Astrocyte (in vitro differentiated cells and primary cell): Measurements from ENCODE around the gene ASB10. TPM values are rescaled to one million over a fixed set of nuclear protein-coding genes. Genes with fewer than 3 reads are reported as not detected.

ENCODE experiments used
- DNase-seq: peaks from one replicate; pipeline ENCODE4 v3.0.0-alpha.2; 2010; ENCODE audit warnings: low read depth
- FAIRE-seq: peaks from 2 replicates; lab custom pipeline; 2011; peaks lifted over from hg19 to GRCh38; lab: Jason Lieb, UNC
- H2AFZ ChIP-seq: 2 replicates; pipeline ENCODE4 v1.6.0; 2012; ENCODE audit warnings: low read depth, low read length, inconsistent platforms
- H3K27ac ChIP-seq: 2 replicates; pipeline ENCODE4 v1.5.1; 2011; ENCODE audit warnings: low read depth, low read length, inconsistent platforms
- H3K27me3 ChIP-seq: 2 replicates; pipeline ENCODE4 v1.6.0; 2011; ENCODE audit warnings: low read length, inconsistent platforms; ENCODE audit not compliant: insufficient read depth
- H3K36me3 ChIP-seq: 2 replicates; pipeline ENCODE4 v1.5.1; 2011; ENCODE audit warnings: low read length, inconsistent platforms; ENCODE audit not compliant: insufficient read depth
- H3K4me1 ChIP-seq: 2 replicates; pipeline ENCODE4 v1.5.1; 2011; ENCODE audit warnings: low read length, inconsistent platforms; ENCODE audit not compliant: insufficient read depth
- H3K4me2 ChIP-seq: 2 replicates; pipeline ENCODE4 v1.6.0; 2012; ENCODE audit warnings: low read length, inconsistent platforms
- H3K4me3 ChIP-seq: 2 replicates; pipeline ENCODE4 v1.5.1; 2011; ENCODE audit warnings: low read depth, mild to moderate bottlenecking, low read length, inconsistent platforms; ENCODE audit not compliant: insufficient read depth
- H3K79me2 ChIP-seq: 2 replicates; pipeline ENCODE4 v1.6.0; 2012; ENCODE audit warnings: mild to moderate bottlenecking, low read length, inconsistent platforms; ENCODE audit not compliant: insufficient read depth
- H3K9ac ChIP-seq: 2 replicates; pipeline ENCODE4 v1.6.0; 2012; ENCODE audit warnings: mild to moderate bottlenecking, low read length, inconsistent platforms
- H3K9me3 ChIP-seq: 2 replicates; pipeline ENCODE4 v1.5.1; 2012; ENCODE audit warnings: low read depth, mild to moderate bottlenecking, low read length, inconsistent platforms; ENCODE audit not compliant: insufficient read depth
- H4K20me1 ChIP-seq: 2 replicates; pipeline ENCODE4 v1.6.0; 2012; ENCODE audit warnings: low read length, inconsistent platforms; ENCODE audit not compliant: insufficient read depth
- H3K27ac Mint-ChIP-seq: one replicate; pipeline ENCODE4 v1.8.0; 2021; ENCODE audit warnings: mild to moderate bottlenecking, mixed read lengths; ENCODE audit not compliant: unreplicated experiment
- H3K27me3 Mint-ChIP-seq: one replicate; pipeline ENCODE4 v1.8.0; 2021; ENCODE audit warnings: low read depth, mixed read lengths; ENCODE audit not compliant: unreplicated experiment
- H3K36me3 Mint-ChIP-seq: one replicate; pipeline ENCODE4 v1.8.0; 2021; ENCODE audit warnings: low read depth, mixed read lengths; ENCODE audit not compliant: unreplicated experiment
- H3K4me1 Mint-ChIP-seq: one replicate; pipeline ENCODE4 v1.8.0; 2021; ENCODE audit warnings: low read depth, mixed read lengths; ENCODE audit not compliant: unreplicated experiment
- H3K4me3 Mint-ChIP-seq: one replicate; pipeline ENCODE4 v1.8.0; 2021; ENCODE audit warnings: mild to moderate bottlenecking, moderate library complexity, mixed read lengths; ENCODE audit not compliant: unreplicated experiment
- H3K9me3 Mint-ChIP-seq: one replicate; pipeline ENCODE4 v1.8.0; 2021; ENCODE audit warnings: mild to moderate bottlenecking, mixed read lengths; ENCODE audit not compliant: unreplicated experiment
- CTCF ChIP-seq: IDR thresholded peaks from 2 replicates; pipeline ENCODE4 v1.5.1; 2011; ENCODE audit warnings: low read depth, mild to moderate bottlenecking, inconsistent platforms, low read length, moderate library complexity; ENCODE audit not compliant: insufficient read depth
- EZH2 ChIP-seq: IDR thresholded peaks from 2 replicates; pipeline ENCODE4 v1.6.1; 2012; ENCODE audit warnings: mild to moderate bottlenecking, low read length, inconsistent platforms; ENCODE audit not compliant: insufficient read depth
- total RNA-seq: library from RNA; stranded (reverse); gene quantifications from 2 replicates; pipeline ENCODE4 v1.2.1, GENCODE V29; 2021

ASB10 gene
- total RNA-seq, 1 donor from 2014 or later = not detected

- Histone ChIP-seq H2AFZ (no peak overlapping the region), H3K27ac (no peak overlapping the region), H3K4me2 (no peak overlapping the region), H3K9ac (no peak overlapping the region), H3K36me3 (peaks cover 12% of the 10 kb centered on the region), H3K9me3 (no peaks in the 10 kb centered on the region), H3K27me3 (no peaks in the 10 kb centered on the region), H3K79me2 (no peaks in the 10 kb centered on the region), H4K20me1 (peaks cover 39% of the 10 kb centered on the region), H3K4me3 (no peak overlapping the region), H3K4me1 (no peaks in the 10 kb centered on the region)
- H3K4me1 Mint-ChIP-seq = no peaks in the 10 kb centered on the region
- DNase-seq (no peak), FAIRE-seq (no peak)
- no peaks in the 10 kb centered on the region for H3K27me3 Mint-ChIP-seq
- peaks cover 23% of the 10 kb centered on the region for H3K36me3 Mint-ChIP-seq
- H3K4me3 Mint-ChIP-seq = no peak overlapping the region
- H3K27ac Mint-ChIP-seq = no peak overlapping the region
- H3K9me3 Mint-ChIP-seq = no peaks in the 10 kb centered on the region
- TF ChIP-seq EZH2 (no peak), CTCF (no peak)
Measured at GRCh38 chr7:151139791-151140190, 47.3 kb downstream of the ASB10 start.

GRCh38 chr7:151139071-151139790 is 47.8 kb downstream of the ASB10 start:
- DNase-seq (no peak), FAIRE-seq (no peak)
- Histone ChIP-seq H3K79me2 (no peaks in the 10 kb centered on the region), H3K4me1 (no peaks in the 10 kb centered on the region), H3K9ac (no peak overlapping the region), H3K9me3 (no peaks in the 10 kb centered on the region), H2AFZ (no peak overlapping the region), H3K27ac (no peak overlapping the region), H3K36me3 (peaks cover 12% of the 10 kb centered on the region), H4K20me1 (peaks cover 39% of the 10 kb centered on the region), H3K27me3 (no peaks in the 10 kb centered on the region), H3K4me3 (no peak overlapping the region), H3K4me2 (no peak overlapping the region)
- TF ChIP-seq CTCF (no peak), EZH2 (no peak)
- Mint-ChIP-seq H3K36me3 (peaks cover 26% of the 10 kb centered on the region), H3K4me1 (no peaks in the 10 kb centered on the region), H3K27ac (peak overlapping the region; percentile 8), H3K27me3 (no peaks in the 10 kb centered on the region), H3K9me3 (no peaks in the 10 kb centered on the region), H3K4me3 (no peak overlapping the region)
